Measurements from ENCODE around the gene CHCHD6.

GRCh38 chr3:126718561-126719445, 14.8 kb downstream of the CHCHD6 start:
- TF ChIP-seq, protein P1, sequence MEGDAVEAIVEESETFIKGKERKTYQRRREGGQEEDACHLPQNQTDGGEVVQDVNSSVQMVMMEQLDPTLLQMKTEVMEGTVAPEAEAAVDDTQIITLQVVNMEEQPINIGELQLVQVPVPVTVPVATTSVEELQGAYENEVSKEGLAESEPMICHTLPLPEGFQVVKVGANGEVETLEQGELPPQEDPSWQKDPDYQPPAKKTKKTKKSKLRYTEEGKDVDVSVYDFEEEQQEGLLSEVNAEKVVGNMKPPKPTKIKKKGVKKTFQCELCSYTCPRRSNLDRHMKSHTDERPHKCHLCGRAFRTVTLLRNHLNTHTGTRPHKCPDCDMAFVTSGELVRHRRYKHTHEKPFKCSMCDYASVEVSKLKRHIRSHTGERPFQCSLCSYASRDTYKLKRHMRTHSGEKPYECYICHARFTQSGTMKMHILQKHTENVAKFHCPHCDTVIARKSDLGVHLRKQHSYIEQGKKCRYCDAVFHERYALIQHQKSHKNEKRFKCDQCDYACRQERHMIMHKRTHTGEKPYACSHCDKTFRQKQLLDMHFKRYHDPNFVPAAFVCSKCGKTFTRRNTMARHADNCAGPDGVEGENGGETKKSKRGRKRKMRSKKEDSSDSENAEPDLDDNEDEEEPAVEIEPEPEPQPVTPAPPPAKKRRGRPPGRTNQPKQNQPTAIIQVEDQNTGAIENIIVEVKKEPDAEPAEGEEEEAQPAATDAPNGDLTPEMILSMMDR (IDR thresholded peaks at IDR 0.05), result no peak
- TF ChIP-seq POLR2A (IDR thresholded peaks at IDR 0.05), result no peak
